Gastroesophageal sphincter (tissue), 3 donors: ENCODE data around the gene SLC9A8.

ENCODE experiments used
- EP300 ChIP-seq: sonication (generic); formaldehyde crosslinking; IDR thresholded peaks from one replicate; pipeline ENCODE4 v1.6.1; 2017; ENCODE audit warnings: antibody characterized with exemption, mild to moderate bottlenecking
- TF ChIP-seq, protein P1 (sequence below), 4 experiments: fragments of 200-600 bp in 2 of 4; fragments of 450-650 bp in 2 of 4; sonication (generic) in 1 of 4; IDR thresholded peaks; one replicate each; pipeline ENCODE4 v1.5.1; 2017 to 2019; ENCODE audit warnings: antibody characterized with exemption in 4 of 4, mild to moderate bottlenecking in 2 of 4, moderate library complexity in 2 of 4

- no peak for TF ChIP-seq EP300
- TF ChIP-seq, protein P1, sequence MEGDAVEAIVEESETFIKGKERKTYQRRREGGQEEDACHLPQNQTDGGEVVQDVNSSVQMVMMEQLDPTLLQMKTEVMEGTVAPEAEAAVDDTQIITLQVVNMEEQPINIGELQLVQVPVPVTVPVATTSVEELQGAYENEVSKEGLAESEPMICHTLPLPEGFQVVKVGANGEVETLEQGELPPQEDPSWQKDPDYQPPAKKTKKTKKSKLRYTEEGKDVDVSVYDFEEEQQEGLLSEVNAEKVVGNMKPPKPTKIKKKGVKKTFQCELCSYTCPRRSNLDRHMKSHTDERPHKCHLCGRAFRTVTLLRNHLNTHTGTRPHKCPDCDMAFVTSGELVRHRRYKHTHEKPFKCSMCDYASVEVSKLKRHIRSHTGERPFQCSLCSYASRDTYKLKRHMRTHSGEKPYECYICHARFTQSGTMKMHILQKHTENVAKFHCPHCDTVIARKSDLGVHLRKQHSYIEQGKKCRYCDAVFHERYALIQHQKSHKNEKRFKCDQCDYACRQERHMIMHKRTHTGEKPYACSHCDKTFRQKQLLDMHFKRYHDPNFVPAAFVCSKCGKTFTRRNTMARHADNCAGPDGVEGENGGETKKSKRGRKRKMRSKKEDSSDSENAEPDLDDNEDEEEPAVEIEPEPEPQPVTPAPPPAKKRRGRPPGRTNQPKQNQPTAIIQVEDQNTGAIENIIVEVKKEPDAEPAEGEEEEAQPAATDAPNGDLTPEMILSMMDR (IDR thresholded peaks at IDR 0.05) = no peak
These were observed 55.9 kb downstream of the SLC9A8 start for GRCh38 chr20:49868538-49868937.
